ENCODE data around the gene GLE1. TPM values are rescaled to one million over a fixed set of nuclear protein-coding genes. Genes with fewer than 3 reads are reported as not detected.

Gene GLE1
- total RNA-seq, 1 donor from 2014 or later: 17.5 TPM

GRCh38 chr9:128554155-128554862 lies 49.8 kb downstream of the GLE1 start:
- H4K20me1 ChIP-seq (ENCODE audit: insufficient read depth, low read length): peaks cover 63% of the 10 kb centered on the region
- H3K4me1 ChIP-seq (ENCODE audit: insufficient read depth, low read length): peaks cover 65% of the 10 kb centered on the region
- FAIRE-seq (no peak), DNase-seq (ENCODE audit: low read depth) (peak; percentile 94)
- Mint-ChIP-seq H3K4me1 (ENCODE audit: low read depth, unreplicated experiment) (peaks cover 44% of the 10 kb centered on the region), H3K9me3 (ENCODE audit: unreplicated experiment) (no peaks in the 10 kb centered on the region), H3K27ac (ENCODE audit: unreplicated experiment) (no peak overlapping the region), H3K4me3 (ENCODE audit: unreplicated experiment) (no peak overlapping the region), H3K27me3 (ENCODE audit: low read depth, unreplicated experiment) (no peaks in the 10 kb centered on the region), H3K36me3 (ENCODE audit: low read depth, unreplicated experiment) (no peaks in the 10 kb centered on the region)
- peak overlapping the region; percentile 92 for H3K4me3 ChIP-seq (ENCODE audit: insufficient read depth, low read depth, low read length)
- peaks cover under 1% of the 10 kb centered on the region for H3K36me3 ChIP-seq (ENCODE audit: insufficient read depth, low read length)
- no peak overlapping the region for H2AFZ ChIP-seq (ENCODE audit: low read depth, low read length)
- TF ChIP-seq, protein P1, sequence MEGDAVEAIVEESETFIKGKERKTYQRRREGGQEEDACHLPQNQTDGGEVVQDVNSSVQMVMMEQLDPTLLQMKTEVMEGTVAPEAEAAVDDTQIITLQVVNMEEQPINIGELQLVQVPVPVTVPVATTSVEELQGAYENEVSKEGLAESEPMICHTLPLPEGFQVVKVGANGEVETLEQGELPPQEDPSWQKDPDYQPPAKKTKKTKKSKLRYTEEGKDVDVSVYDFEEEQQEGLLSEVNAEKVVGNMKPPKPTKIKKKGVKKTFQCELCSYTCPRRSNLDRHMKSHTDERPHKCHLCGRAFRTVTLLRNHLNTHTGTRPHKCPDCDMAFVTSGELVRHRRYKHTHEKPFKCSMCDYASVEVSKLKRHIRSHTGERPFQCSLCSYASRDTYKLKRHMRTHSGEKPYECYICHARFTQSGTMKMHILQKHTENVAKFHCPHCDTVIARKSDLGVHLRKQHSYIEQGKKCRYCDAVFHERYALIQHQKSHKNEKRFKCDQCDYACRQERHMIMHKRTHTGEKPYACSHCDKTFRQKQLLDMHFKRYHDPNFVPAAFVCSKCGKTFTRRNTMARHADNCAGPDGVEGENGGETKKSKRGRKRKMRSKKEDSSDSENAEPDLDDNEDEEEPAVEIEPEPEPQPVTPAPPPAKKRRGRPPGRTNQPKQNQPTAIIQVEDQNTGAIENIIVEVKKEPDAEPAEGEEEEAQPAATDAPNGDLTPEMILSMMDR (IDR thresholded peaks at IDR 0.05; ENCODE audit: insufficient read depth, low read depth, low read length): no peak
- peak overlapping the region; percentile 94 for H3K4me2 ChIP-seq (ENCODE audit: low read length)
- no peaks in the 10 kb centered on the region for H3K9me3 ChIP-seq (ENCODE audit: insufficient read depth, low read depth, low read length)
- peak overlapping the region; percentile 86 for H3K9ac ChIP-seq (ENCODE audit: low read length)
- no peaks in the 10 kb centered on the region for H3K27me3 ChIP-seq (ENCODE audit: insufficient read depth, low read length)
- peak overlapping the region; percentile 74 for H3K27ac ChIP-seq (ENCODE audit: low read depth, low read length)
- peaks cover 66% of the 10 kb centered on the region for H3K79me2 ChIP-seq (ENCODE audit: insufficient read depth, low read length)

- peaks cover 3% of the 10 kb centered on the region for H3K36me3 ChIP-seq (ENCODE audit: insufficient read depth, low read length)
- FAIRE-seq (no peak), DNase-seq (ENCODE audit: low read depth) (peak; percentile 78)
- no peak overlapping the region for H3K4me3 Mint-ChIP-seq (ENCODE audit: unreplicated experiment)
- no peaks in the 10 kb centered on the region for H3K27me3 ChIP-seq (ENCODE audit: insufficient read depth, low read length)
- peak overlapping the region; percentile 94 for H3K4me2 ChIP-seq (ENCODE audit: low read length)
- no peaks in the 10 kb centered on the region for H3K36me3 Mint-ChIP-seq (ENCODE audit: low read depth, unreplicated experiment)
- H3K27me3 Mint-ChIP-seq (ENCODE audit: low read depth, unreplicated experiment): no peaks in the 10 kb centered on the region
- H3K4me3 ChIP-seq (ENCODE audit: insufficient read depth, low read depth, low read length): peak overlapping the region; percentile 92
- peak overlapping the region; percentile 86 for H3K9ac ChIP-seq (ENCODE audit: low read length)
- no peaks in the 10 kb centered on the region for H3K9me3 Mint-ChIP-seq (ENCODE audit: unreplicated experiment)
- peaks cover 63% of the 10 kb centered on the region for H3K4me1 ChIP-seq (ENCODE audit: insufficient read depth, low read length)
- peaks cover 72% of the 10 kb centered on the region for H4K20me1 ChIP-seq (ENCODE audit: insufficient read depth, low read length)
- no peak for TF ChIP-seq EZH2 (IDR thresholded peaks at IDR 0.05; ENCODE audit: insufficient read depth, low read length)
- TF ChIP-seq, protein P1 (IDR thresholded peaks at IDR 0.05; ENCODE audit: insufficient read depth, low read depth, low read length): no peak
- peaks cover 36% of the 10 kb centered on the region for H3K4me1 Mint-ChIP-seq (ENCODE audit: low read depth, unreplicated experiment)
- H3K9me3 ChIP-seq (ENCODE audit: insufficient read depth, low read depth, low read length): no peaks in the 10 kb centered on the region
- no peak overlapping the region for H3K27ac Mint-ChIP-seq (ENCODE audit: unreplicated experiment)
- peaks cover 75% of the 10 kb centered on the region for H3K79me2 ChIP-seq (ENCODE audit: insufficient read depth, low read length)
- peak overlapping the region; percentile 74 for H3K27ac ChIP-seq (ENCODE audit: low read depth, low read length)
- H2AFZ ChIP-seq (ENCODE audit: low read depth, low read length): no peak overlapping the region
Observed at GRCh38 chr9:128555180-128555721, 50.7 kb downstream of the GLE1 start.

GRCh38 chr9:128556276-128556675 lies 51.8 kb downstream of the GLE1 start:
- Mint-ChIP-seq H3K36me3 (ENCODE audit: low read depth, unreplicated experiment) (no peaks in the 10 kb centered on the region), H3K4me3 (ENCODE audit: unreplicated experiment) (no peak overlapping the region), H3K4me1 (ENCODE audit: low read depth, unreplicated experiment) (peaks cover 30% of the 10 kb centered on the region), H3K27me3 (ENCODE audit: low read depth, unreplicated experiment) (no peaks in the 10 kb centered on the region), H3K27ac (ENCODE audit: unreplicated experiment) (no peak overlapping the region), H3K9me3 (ENCODE audit: unreplicated experiment) (no peaks in the 10 kb centered on the region)
- Histone ChIP-seq H4K20me1 (ENCODE audit: insufficient read depth, low read length) (peaks cover 82% of the 10 kb centered on the region), H3K4me1 (ENCODE audit: insufficient read depth, low read length) (peaks cover 53% of the 10 kb centered on the region), H3K4me3 (ENCODE audit: insufficient read depth, low read depth, low read length) (no peak overlapping the region), H3K9me3 (ENCODE audit: insufficient read depth, low read depth, low read length) (no peaks in the 10 kb centered on the region), H3K27me3 (ENCODE audit: insufficient read depth, low read length) (no peaks in the 10 kb centered on the region), H3K27ac (ENCODE audit: low read depth, low read length) (no peak overlapping the region), H3K4me2 (ENCODE audit: low read length) (peak overlapping the region; percentile 94), H3K9ac (ENCODE audit: low read length) (no peak overlapping the region), H3K36me3 (ENCODE audit: insufficient read depth, low read length) (peaks cover 3% of the 10 kb centered on the region), H3K79me2 (ENCODE audit: insufficient read depth, low read length) (peaks cover 85% of the 10 kb centered on the region), H2AFZ (ENCODE audit: low read depth, low read length) (no peak overlapping the region)
- DNase-seq (ENCODE audit: low read depth) (no peak), FAIRE-seq (no peak)
- TF ChIP-seq, protein P1 (IDR thresholded peaks at IDR 0.05; ENCODE audit: insufficient read depth, low read depth, low read length): no peak
- TF ChIP-seq EZH2 (IDR thresholded peaks at IDR 0.05; ENCODE audit: insufficient read depth, low read length): no peak

Data from astrocyte (in vitro differentiated cells and primary cell).